NCI-H146 (cell line): ENCODE data around the gene GPR135.
"Not testable (repeated sequence)": the region's sequence is repeated elsewhere in the genome, so short reads cannot be mapped to it uniquely, and the experiment has no call there.

Experiments
- DNase-seq: peaks from one replicate; lab custom pipeline; 2025; lab: John Stamatoyannopoulos, UW

GPR135 gene

GRCh38 chr14:59474172-59474571, 9.0 kb upstream of the GPR135 start:
- no peak for DNase-seq

DNA sequence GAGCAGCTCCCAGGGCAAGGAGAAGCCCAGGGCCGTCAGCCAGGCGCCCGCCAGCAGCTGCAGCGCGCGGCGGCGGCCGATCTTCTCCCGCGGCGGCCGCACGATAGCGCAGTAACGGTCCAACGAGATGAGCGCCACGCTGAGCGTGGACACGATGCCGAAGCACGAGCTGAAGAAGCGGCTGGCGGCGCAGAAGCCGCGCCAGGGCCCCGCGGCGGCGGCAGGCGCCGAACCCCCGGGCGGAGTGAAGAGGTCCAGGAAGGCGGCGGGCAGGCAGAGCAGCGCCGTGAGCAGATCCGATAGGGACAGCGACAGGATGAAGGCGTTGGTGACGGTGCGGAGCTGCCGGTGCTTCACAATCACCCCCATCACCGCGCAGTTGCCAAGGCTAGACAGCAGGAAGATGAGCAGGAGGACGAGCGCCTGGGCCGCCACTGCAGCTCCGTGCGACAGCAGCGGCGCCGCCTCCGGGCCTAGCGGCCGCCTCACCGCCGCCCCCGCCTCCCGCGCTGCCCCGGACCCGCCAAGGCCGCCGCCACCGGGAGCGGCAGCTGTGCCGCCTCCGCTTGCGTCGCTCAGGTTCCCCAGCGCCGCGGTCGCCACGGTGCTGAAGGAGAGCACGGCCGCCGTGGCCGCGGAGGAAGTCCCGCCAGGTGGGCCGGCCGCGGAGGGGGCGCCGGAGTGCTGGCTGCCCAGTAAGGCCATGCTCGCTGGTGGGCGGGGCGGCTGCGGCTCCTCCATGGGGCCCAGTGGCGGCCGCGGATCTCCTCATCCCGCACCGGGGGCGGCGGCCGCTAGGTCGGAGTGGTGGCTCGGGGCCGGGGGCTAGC, 479 bp downstream of the GPR135 start:
- DNase-seq = peak; percentile 62

GRCh38 chr14:59463787-59464485, 1.2 kb downstream of the GPR135 start:
- no peak for DNase-seq

GRCh38 chr14:59461891-59462290, 3.3 kb downstream of the GPR135 start:
- DNase-seq = no peak

- no peak for DNase-seq
Measured at GRCh38 chr14:59460378-59460777, 4.8 kb downstream of the GPR135 start.

DNA sequence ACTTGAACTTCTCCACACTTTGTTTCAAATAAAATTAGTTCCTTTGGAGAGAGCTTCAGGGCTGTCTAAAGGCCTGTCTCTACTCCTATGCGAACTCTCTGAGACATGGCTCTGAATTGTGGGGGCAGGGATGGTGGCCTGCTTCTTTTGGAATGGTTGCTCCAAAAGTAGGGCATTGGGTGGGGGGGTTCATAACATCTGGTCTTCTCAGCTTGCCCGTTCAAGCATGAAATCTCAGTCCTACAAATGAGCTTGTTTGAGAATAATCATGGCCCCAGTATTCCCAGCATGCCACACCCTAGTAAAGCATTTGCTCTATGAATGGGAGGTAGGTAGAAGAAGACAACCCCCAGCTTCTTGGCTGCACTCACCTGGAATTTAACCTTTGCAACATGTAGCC, 6.7 kb downstream of the GPR135 start:
- no peak for DNase-seq

DNA sequence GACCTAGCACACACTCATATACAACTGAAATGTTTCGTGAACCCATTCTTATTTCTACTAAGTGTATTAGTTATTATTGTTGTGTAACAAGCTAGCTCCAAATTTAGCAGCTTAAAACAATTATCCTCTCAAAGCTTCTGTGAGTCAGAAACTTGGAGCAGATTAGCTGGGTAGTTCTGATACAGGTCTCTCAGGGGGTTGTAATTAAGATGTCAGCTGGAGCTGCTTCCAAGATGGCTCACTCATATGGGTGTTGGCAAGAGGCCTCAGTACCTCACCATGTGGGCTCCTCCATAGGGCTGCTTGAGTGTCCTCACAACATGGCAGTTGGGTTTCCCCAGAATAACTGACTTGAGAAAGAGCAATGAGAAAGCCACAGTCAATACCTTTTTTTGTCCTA, 9.8 kb downstream of the GPR135 start:
- DNase-seq = no peak

DNA sequence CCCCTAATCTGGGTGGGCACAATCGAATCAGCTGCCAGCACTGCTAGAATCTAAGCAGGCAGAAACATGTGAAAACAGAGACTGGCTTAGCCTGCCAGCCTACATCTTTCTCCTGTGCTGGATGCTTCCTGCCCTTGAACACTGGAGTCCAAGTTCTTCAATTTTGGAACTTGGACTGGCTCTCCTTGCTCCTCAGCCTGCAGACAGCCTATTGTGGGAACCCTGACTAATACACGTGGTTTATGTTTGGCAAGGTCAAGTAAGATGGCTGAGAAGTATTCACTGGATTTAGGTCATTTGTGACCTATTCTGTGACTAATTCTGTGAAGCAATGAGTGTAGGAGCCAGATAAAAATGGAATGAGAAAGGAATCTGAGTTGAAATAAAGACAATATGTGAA, 11.0 kb downstream of the GPR135 start:
- no peak for DNase-seq

- DNase-seq = no peak
Measured at GRCh38 chr14:59451849-59452248, 13.3 kb downstream of the GPR135 start.

- no peak for DNase-seq
Measured at GRCh38 chr14:59450716-59451115, 14.5 kb downstream of the GPR135 start.

GRCh38 chr14:59448673-59449072, 16.5 kb downstream of the GPR135 start:
- not testable (repeated sequence) for DNase-seq

- no peak for DNase-seq
Measured at GRCh38 chr14:59439256-59439965, 25.8 kb downstream of the GPR135 start.

GRCh38 chr14:59438195-59438647, 27.0 kb downstream of the GPR135 start:
- no peak for DNase-seq

- DNase-seq = no peak
Measured at GRCh38 chr14:59435987-59436386, 29.2 kb downstream of the GPR135 start.

GRCh38 chr14:59435101-59435500, 30.1 kb downstream of the GPR135 start:
- DNase-seq = no peak

DNA sequence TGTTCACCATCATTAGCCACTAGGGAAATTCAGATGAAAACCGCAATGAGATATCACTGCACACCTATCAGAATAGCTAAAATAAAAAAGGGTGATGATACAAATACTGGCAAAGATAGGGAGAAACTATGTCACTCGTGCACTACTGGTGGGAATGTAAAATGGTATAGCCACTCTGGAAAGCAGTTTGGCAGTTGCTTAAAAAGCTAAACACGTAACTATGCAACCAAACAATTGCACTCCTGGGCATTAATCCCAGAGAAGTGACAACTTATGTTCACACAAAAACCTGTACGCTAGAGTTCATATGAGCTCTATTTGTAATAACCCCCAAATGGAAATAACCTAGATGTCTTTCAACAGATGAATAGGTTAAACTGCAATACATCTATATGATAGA, 35.4 kb downstream of the GPR135 start:
- DNase-seq = no peak

GRCh38 chr14:59428581-59429012, 36.6 kb downstream of the GPR135 start:
- no peak for DNase-seq

- no peak for DNase-seq
Measured at GRCh38 chr14:59427653-59428580, 37.3 kb downstream of the GPR135 start.

GRCh38 chr14:59425322-59425935, 39.8 kb downstream of the GPR135 start:
- no peak for DNase-seq

DNA sequence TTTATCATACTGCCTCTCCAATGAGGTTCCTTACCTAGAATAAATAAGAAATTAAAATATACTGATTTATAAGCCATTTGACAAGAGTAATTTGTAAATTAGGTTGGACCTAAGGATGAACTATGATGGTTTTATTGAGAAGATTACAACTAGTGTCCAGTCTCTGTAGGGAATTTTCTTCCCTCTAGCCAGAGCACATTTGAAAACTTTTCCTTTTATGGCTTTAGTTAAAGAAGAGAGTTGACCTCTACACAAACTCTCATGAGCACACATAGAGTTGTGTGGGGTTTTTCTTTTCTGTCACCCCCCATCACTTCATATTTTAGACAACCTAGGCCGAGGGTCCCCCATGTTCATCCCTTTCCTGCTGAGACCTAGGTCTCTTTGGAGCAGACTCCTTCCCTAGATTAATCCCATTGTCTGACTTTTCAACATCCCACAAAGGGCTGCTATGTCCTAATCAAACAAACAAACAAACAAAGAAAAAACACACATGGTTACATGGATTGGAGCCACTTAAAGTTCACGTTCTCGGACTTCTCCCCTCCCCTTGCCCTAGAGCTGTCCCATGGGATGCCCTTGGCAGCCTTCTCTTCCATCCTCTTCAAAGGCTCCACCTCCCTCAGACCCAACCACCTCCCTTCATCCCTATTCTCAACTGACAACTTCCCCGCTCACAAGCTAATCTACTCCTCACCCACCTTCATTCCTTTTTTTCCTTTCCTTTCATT, 40.7 kb downstream of the GPR135 start:
- DNase-seq = no peak
